Upper lobe of left lung (tissue), 6 donors: ENCODE data around the gene ABCD1. TPM values are rescaled to one million over a fixed set of nuclear protein-coding genes. Genes with fewer than 3 reads are reported as not detected.
A peak's percentile ranks its signal among the peaks of the same experiment; 100 is the strongest.
"Not testable (repeated sequence)": the region's sequence is repeated elsewhere in the genome, so short reads cannot be mapped to it uniquely, and the experiment has no call there.

Experiments
- ATAC-seq, 2 donors: fragments of 200-7000 bp; cut with Tn5 transposase; one replicate each; pipeline ENCODE4 v1.9.1; 2022; ENCODE audit warnings: mild to moderate bottlenecking in 2 of 2, moderate library complexity in 2 of 2; ENCODE audit not compliant: low FRiP score in 2 of 2
- DNase-seq, 2 donors: peaks; one replicate each; pipeline ENCODE4 v3.0.0-alpha.2; 2019 to 2020
- H3K27ac ChIP-seq, 4 donors: fragments of 200-600 bp; sonication (generic); one replicate each; pipeline ENCODE4 v1.5.1; 2016 to 2019
- H3K27me3 ChIP-seq, 4 donors: fragments of 200-600 bp; sonication (generic); one replicate each; pipeline ENCODE4 v1.5.1; 2017 to 2019
- H3K36me3 ChIP-seq, 4 donors: fragments of 200-600 bp; sonication (generic); one replicate each; pipeline ENCODE4 v1.5.1; 2016 to 2019
- H3K4me1 ChIP-seq, 4 donors: fragments of 200-600 bp; sonication (generic); one replicate each; pipeline ENCODE4 v1.5.1; 2018 to 2019
- H3K4me3 ChIP-seq, 4 donors: fragments of 200-600 bp; sonication (generic); one replicate each; pipeline ENCODE4 v1.5.1; 2017 to 2019; ENCODE audit warnings: mild to moderate bottlenecking in 2 of 4, moderate library complexity in 1 of 4
- H3K9me3 ChIP-seq, 4 donors: fragments of 200-600 bp; sonication (generic); one replicate each; pipeline ENCODE4 v1.5.1; 2018 to 2019
- EP300 ChIP-seq, 4 donors: sonication (generic); formaldehyde crosslinking; IDR thresholded peaks; one replicate each; pipeline ENCODE4 v1.5.1; 2017; ENCODE audit warnings: antibody characterized with exemption in 4 of 4, control low read depth in 2 of 4
- POLR2A ChIP-seq, 4 donors: fragments of 450-650 bp; IDR thresholded peaks; one replicate each; pipeline ENCODE4 v1.5.1; 2016 to 2017; ENCODE audit warnings: antibody characterized with exemption in 4 of 4, mild to moderate bottlenecking in 2 of 4
- POLR2AphosphoS5 ChIP-seq, 2 donors: sonication (generic); formaldehyde crosslinking; IDR thresholded peaks; one replicate each; pipeline ENCODE4 v1.5.1; 2017; ENCODE audit warnings: antibody characterized with exemption in 2 of 2
- WGBS, 2 donors: methylation state at CpG; one replicate each; pipeline ENCODE4 v1.1.5; 2017 to 2018; 5-methylcytosine and 5-hydroxymethylcytosine counted together
- total RNA-seq, 6 donors: library from RNA; depleted of rRNA in 4 of 6; stranded (reverse); fragments of >200 nt in 4 of 6; gene quantifications; one replicate each; pipeline versions ENCODE4 v1.1.0 to v1.2.1, GENCODE V29; 2016 to 2021
- TF ChIP-seq, protein P1 (sequence below), 6 experiments: fragments of 450-650 bp in 4 of 6; fragments of 200-600 bp in 2 of 6; sonication (generic) in 2 of 6; IDR thresholded peaks; one replicate each; pipeline ENCODE4 v1.5.1; 2016 to 2019; ENCODE audit warnings: antibody characterized with exemption in 6 of 6
- donor health status: DM: no; HTN: no; CAD: no; lungs with moderate emphysema.
- donor health status: DM: no; HTN: yes; CAD: no; lungs with severe emphysema.

ABCD1 gene
- total RNA-seq, 6 donors from 2014 or later, result 9.8 to 28.1 (median 17.9) TPM

DNA sequence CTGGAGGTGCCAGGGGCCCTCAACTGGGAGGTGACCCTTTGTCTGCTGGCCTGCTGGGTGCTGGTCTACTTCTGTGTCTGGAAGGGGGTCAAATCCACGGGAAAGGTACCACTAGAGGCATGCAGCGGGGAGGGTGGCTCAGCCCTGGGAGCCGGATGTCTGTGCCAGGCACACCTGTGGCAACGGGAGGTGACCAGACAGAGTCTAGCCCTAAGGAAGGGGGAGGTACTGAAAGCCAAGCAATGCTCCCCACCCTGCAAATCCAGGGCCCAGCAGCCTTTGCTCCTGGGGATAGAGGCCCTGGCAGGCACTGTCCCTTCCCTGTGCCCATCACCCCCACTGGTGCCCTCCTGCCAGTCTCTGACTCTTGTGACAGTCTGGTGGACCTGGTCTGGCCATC, 32.7 kb upstream of the ABCD1 start:
- Histone ChIP-seq H3K27me3 (no peaks in the 10 kb centered on the region), H3K9me3 (no peaks in the 10 kb centered on the region), H3K4me3 (no peak overlapping the region), H3K27ac (no peak overlapping the region), H3K36me3 (peaks cover 0 to 6% (median 2%) of the 10 kb centered on the region in 4 donors), H3K4me1 (peaks cover 0 to 14% (median 2%) of the 10 kb centered on the region in 4 donors)
- ATAC-seq (no peak), DNase-seq (no peak)
- TF ChIP-seq POLR2A (IDR thresholded peaks at IDR 0.05) (no peak), EP300 (IDR thresholded peaks at IDR 0.05) (no peak), POLR2AphosphoS5 (IDR thresholded peaks at IDR 0.05) (no peak)
- TF ChIP-seq, protein P1, sequence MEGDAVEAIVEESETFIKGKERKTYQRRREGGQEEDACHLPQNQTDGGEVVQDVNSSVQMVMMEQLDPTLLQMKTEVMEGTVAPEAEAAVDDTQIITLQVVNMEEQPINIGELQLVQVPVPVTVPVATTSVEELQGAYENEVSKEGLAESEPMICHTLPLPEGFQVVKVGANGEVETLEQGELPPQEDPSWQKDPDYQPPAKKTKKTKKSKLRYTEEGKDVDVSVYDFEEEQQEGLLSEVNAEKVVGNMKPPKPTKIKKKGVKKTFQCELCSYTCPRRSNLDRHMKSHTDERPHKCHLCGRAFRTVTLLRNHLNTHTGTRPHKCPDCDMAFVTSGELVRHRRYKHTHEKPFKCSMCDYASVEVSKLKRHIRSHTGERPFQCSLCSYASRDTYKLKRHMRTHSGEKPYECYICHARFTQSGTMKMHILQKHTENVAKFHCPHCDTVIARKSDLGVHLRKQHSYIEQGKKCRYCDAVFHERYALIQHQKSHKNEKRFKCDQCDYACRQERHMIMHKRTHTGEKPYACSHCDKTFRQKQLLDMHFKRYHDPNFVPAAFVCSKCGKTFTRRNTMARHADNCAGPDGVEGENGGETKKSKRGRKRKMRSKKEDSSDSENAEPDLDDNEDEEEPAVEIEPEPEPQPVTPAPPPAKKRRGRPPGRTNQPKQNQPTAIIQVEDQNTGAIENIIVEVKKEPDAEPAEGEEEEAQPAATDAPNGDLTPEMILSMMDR (IDR thresholded peaks at IDR 0.05), result no peak
- 68% methylated on average over 4 of the region's 4 CpGs; no CpG with 5 or more reads in 1 of the 2 donors for WGBS, 2 donors

DNA sequence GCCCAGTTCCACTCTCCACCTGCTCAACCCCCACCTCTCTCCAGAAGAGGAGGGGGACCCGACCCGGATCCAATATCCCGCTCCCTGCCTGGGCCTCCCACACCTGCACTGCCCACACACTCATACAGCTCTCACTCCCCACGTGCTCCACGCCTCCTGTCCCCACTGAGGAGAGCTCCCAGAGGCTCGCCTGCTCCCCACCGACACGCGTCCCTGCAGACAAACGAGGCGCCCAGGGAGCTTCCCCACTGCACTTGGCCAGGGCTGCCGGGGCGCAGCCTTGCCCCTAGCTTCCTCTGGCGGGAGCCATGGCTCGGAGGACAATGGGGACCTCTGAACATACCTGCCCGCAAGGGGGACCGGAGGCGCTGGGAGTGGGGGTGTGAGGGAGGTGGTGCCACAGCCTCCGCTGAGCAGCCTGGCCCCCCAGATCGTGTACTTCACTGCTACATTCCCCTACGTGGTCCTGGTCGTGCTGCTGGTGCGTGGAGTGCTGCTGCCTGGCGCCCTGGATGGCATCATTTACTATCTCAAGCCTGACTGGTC, 32.0 kb upstream of the ABCD1 start:
- WGBS, 2 donors, result 65 to 80% methylated on average over 3 to 24 of the region's 24 CpGs
- ATAC-seq (peak in 1 of 2 donors; percentile 3), DNase-seq (peak in 1 of 2 donors; percentile 46)
- peaks cover 0 to 9% (median 0%) of the 10 kb centered on the region in 4 donors for H3K4me1 ChIP-seq
- H3K27ac ChIP-seq, result no peak overlapping the region
- H3K9me3 ChIP-seq, result no peaks in the 10 kb centered on the region
- no peaks in the 10 kb centered on the region for H3K27me3 ChIP-seq
- TF ChIP-seq, protein P1 (IDR thresholded peaks at IDR 0.05), result no peak
- TF ChIP-seq POLR2AphosphoS5 (IDR thresholded peaks at IDR 0.05) (no peak), POLR2A (IDR thresholded peaks at IDR 0.05) (no peak), EP300 (IDR thresholded peaks at IDR 0.05) (no peak)
- H3K4me3 ChIP-seq, result no peak overlapping the region
- peaks cover 0 to 10% (median 2%) of the 10 kb centered on the region in 4 donors for H3K36me3 ChIP-seq

DNA sequence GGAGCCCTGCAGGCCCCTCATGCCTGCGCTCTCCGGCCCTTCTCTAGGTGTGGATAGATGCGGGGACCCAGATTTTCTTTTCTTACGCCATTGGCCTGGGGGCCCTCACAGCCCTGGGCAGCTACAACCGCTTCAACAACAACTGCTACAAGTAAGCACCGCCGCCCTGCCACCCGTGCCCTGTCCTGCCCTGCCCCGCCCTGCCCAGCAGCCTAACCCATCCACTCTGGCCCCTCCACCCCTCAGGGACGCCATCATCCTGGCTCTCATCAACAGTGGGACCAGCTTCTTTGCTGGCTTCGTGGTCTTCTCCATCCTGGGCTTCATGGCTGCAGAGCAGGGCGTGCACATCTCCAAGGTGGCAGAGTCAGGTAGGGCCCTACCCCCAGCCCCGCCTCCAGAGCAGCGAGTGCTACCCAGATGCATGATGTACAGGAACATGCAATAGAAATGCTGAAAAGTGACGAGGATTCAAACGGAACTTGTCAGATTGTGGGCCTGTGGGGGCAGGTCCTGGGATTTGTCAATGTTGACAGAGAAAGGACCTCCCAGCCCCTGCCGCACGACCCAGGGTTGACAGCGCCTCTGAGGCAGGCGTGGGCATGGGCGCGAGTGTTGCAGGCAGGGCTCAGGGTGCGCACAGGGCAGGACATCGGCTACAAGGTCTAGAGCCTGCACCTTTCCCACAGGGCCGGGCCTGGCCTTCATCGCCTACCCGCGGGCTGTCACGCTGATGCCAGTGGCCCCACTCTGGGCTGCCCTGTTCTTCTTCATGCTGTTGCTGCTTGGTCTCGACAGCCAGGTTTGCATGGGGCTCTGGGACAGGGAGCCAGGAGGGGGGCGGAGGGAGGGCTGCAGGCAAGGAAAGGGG, 31.2 kb upstream of the ABCD1 start:
- Histone ChIP-seq H3K9me3 (no peaks in the 10 kb centered on the region), H3K4me1 (peaks cover 0 to 8% (median 0%) of the 10 kb centered on the region in 4 donors), H3K27me3 (no peaks in the 10 kb centered on the region), H3K4me3 (no peak overlapping the region), H3K27ac (no peak overlapping the region), H3K36me3 (peaks cover 0 to 10% (median 2%) of the 10 kb centered on the region in 4 donors)
- TF ChIP-seq EP300 (IDR thresholded peaks at IDR 0.05) (no peak), POLR2A (IDR thresholded peaks at IDR 0.05) (no peak), POLR2AphosphoS5 (IDR thresholded peaks at IDR 0.05) (no peak)
- TF ChIP-seq, protein P1 (IDR thresholded peaks at IDR 0.05), result no peak
- ATAC-seq (no peak), DNase-seq (peak in 1 of 2 donors; percentile 48)
- WGBS, 2 donors, result 79 to 91% methylated on average over 12 to 23 of the region's 31 CpGs

DNA sequence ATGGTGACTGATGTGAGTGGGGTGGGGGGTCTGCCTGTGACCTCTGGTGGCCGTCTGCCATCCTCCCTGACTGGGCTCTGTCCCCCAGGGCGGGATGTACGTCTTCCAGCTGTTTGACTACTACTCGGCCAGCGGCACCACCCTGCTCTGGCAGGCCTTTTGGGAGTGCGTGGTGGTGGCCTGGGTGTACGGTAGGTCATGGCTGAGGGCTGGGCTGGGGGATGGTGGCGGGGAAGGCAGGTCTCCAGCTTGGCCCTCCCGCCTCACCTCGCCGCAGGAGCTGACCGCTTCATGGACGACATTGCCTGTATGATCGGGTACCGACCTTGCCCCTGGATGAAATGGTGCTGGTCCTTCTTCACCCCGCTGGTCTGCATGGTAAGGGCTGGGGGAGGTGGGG, 30.4 kb upstream of the ABCD1 start:
- not testable (repeated sequence) for H3K4me1 ChIP-seq, H3K27me3 ChIP-seq, H3K27ac ChIP-seq, H3K4me3 ChIP-seq, H3K9me3 ChIP-seq, ATAC-seq
- WGBS, 2 donors, result 91% methylated on average over 16 of the region's 16 CpGs; no CpG with 5 or more reads in 1 of the 2 donors
- H3K36me3 ChIP-seq, result peaks cover 0 to 13% (median 4%) of the 10 kb centered on the region in 4 donors
- DNase-seq, result peak in 1 of 2 donors; percentile 46

DNA sequence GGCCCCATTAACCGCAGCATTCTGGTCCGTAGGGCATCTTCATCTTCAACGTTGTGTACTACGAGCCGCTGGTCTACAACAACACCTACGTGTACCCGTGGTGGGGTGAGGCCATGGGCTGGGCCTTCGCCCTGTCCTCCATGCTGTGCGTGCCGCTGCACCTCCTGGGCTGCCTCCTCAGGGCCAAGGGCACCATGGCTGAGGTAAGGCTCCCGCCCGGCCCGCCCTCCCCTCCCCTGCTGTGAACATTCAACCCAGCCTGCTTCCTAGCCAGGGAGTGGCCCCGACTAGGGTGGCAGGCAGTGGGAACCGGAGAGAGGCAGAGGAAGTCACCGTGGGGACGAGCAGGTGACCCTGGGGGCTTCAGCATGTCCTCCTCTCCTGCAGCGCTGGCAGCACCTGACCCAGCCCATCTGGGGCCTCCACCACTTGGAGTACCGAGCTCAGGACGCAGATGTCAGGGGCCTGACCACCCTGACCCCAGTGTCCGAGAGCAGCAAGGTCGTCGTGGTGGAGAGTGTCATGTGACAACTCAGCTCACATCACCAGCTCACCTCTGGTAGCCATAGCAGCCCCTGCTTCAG, 29.9 kb upstream of the ABCD1 start:
- ATAC-seq (no peak), DNase-seq (peak in 1 of 2 donors; percentile 22)
- WGBS, 2 donors, result 88% methylated on average over 23 of the region's 23 CpGs; no CpG with 5 or more reads in 1 of the 2 donors
- H3K36me3 ChIP-seq, result peaks cover 0 to 14% (median 4%) of the 10 kb centered on the region in 4 donors
- H3K4me1 ChIP-seq, result no peaks in the 10 kb centered on the region
- H3K27me3 ChIP-seq, result no peaks in the 10 kb centered on the region
- H3K9me3 ChIP-seq, result no peaks in the 10 kb centered on the region
- no peak overlapping the region for H3K27ac ChIP-seq
- H3K4me3 ChIP-seq, result no peak overlapping the region
- TF ChIP-seq EP300 (IDR thresholded peaks at IDR 0.05) (no peak), POLR2AphosphoS5 (IDR thresholded peaks at IDR 0.05) (no peak), POLR2A (IDR thresholded peaks at IDR 0.05) (no peak)
- TF ChIP-seq, protein P1 (IDR thresholded peaks at IDR 0.05), result no peak
